Colonic mucosa (tissue), 4 donors: ENCODE results near the gene CD300E. TPM values are rescaled to one million over a fixed set of nuclear protein-coding genes. Genes with fewer than 3 reads are reported as not detected.

Experiments
- DNase-seq: peaks from one replicate; pipeline ENCODE4 v3.0.0-alpha.2; 2020
- H3K27ac ChIP-seq: fragments of 200-600 bp; one replicate; pipeline ENCODE4 v1.8.0; 2021
- H3K27me3 ChIP-seq: fragments of 200-600 bp; one replicate; pipeline ENCODE4 v1.8.0; 2021
- H3K36me3 ChIP-seq: fragments of 200-600 bp; one replicate; pipeline ENCODE4 v1.8.0; 2021
- H3K4me1 ChIP-seq: fragments of 200-600 bp; one replicate; pipeline ENCODE4 v1.8.0; 2021; ENCODE audit warnings: mild to moderate bottlenecking
- H3K4me3 ChIP-seq: fragments of 200-600 bp; one replicate; pipeline ENCODE4 v1.8.0; 2021
- H3K9ac ChIP-seq, 2 donors: one replicate each; pipeline ENCODE4 v1.7.0; 2013; ENCODE audit warnings: control low read depth in 2 of 2, low read depth in 2 of 2, low read length in 2 of 2
- H3K9me3 ChIP-seq: fragments of 200-600 bp; one replicate; pipeline ENCODE4 v1.8.0; 2021
- intact Hi-C: fragments of 100-400 bp; cut with DNase I; formaldehyde crosslinking; loops from one replicate; pipeline ENCODE4 v1.14.1; 2022
- total RNA-seq, 2 donors: library from RNA; stranded (reverse); fragmentation: NEBNext Ultra II Directional in 1 of 2; extraction: Animal tissue kit (Norgen Biotek cat#: 25700) in 1 of 2; gene quantifications; one replicate each; pipeline ENCODE4 v1.2.1, GENCODE V29; 2021
- TF ChIP-seq, protein P1 (sequence below): fragments of 200-600 bp; IDR thresholded peaks from one replicate; pipeline ENCODE4 v1.8.0; 2022; ENCODE audit warnings: antibody characterized with exemption, mild to moderate bottlenecking
- donor health status: healthy.
- donor health status: DM: no; HTN: no; CAD: no.
- donor health status: DM: no; HTN: no; CAD: no.

CD300E gene
- total RNA-seq, 2 donors from 2014 or later, result 1.2 TPM; not detected in 1

DNA sequence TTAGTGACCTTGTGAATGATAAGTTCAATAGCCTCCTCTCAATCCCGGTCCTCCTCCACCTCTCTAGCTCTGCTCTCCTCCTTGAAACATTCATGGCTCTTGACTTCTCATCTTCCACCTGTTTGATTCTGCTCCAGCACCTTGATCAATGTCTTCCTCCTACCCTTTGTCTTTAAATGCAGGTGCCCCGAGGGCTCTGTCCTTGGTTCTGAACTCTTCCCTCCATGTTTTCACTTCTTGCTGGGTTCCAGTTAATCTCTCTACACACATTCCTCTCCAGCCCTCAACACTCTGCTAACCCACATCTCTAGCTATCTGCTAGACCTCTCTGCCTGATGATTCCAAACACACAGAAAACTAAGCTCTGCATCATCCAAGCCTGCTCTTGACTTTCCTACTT is 13.4 kb downstream of the CD300E start:
- Histone ChIP-seq H3K4me1 (no peaks in the 10 kb centered on the region), H3K9ac (no peak overlapping the region), H3K4me3 (no peak overlapping the region), H3K9me3 (no peaks in the 10 kb centered on the region), H3K27ac (no peak overlapping the region), H3K36me3 (no peaks in the 10 kb centered on the region), H3K27me3 (no peaks in the 10 kb centered on the region)
- TF ChIP-seq, protein P1, sequence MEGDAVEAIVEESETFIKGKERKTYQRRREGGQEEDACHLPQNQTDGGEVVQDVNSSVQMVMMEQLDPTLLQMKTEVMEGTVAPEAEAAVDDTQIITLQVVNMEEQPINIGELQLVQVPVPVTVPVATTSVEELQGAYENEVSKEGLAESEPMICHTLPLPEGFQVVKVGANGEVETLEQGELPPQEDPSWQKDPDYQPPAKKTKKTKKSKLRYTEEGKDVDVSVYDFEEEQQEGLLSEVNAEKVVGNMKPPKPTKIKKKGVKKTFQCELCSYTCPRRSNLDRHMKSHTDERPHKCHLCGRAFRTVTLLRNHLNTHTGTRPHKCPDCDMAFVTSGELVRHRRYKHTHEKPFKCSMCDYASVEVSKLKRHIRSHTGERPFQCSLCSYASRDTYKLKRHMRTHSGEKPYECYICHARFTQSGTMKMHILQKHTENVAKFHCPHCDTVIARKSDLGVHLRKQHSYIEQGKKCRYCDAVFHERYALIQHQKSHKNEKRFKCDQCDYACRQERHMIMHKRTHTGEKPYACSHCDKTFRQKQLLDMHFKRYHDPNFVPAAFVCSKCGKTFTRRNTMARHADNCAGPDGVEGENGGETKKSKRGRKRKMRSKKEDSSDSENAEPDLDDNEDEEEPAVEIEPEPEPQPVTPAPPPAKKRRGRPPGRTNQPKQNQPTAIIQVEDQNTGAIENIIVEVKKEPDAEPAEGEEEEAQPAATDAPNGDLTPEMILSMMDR, result no peak
- intact Hi-C loops, result no loop called here
- no peak for DNase-seq

DNA sequence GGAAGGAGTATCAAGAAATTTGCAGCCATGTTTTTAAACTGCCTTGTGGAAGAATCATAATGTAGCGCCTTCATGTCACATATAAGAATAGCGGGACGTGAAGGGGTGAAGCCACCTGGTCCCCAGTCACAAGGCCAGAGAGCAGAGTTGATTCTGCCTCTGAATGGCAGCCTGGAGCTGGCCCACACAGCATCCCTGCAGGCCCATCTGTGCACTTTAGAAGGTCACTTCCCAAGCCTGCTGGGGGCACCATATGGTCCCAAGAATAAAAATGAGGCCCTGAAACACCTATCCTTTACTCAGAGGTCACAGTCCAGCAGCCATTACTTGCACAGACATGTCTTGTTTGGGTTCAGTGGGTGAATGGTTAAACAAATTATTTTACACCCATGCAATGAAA is 15.0 kb downstream of the CD300E start:
- H3K4me3 ChIP-seq, result no peak overlapping the region
- no peaks in the 10 kb centered on the region for H3K27me3 ChIP-seq
- DNase-seq, result no peak
- no peaks in the 10 kb centered on the region for H3K36me3 ChIP-seq
- H3K27ac ChIP-seq, result no peak overlapping the region
- H3K9me3 ChIP-seq, result no peaks in the 10 kb centered on the region
- intact Hi-C loops, result loop anchor here (5.0 kb wide), 1 partner anchor 41 kb away; the partner anchor contains the start of gene CD300H
- no peaks in the 10 kb centered on the region for H3K4me1 ChIP-seq
- no peak overlapping the region for H3K9ac ChIP-seq
- TF ChIP-seq, protein P1, result no peak

DNA sequence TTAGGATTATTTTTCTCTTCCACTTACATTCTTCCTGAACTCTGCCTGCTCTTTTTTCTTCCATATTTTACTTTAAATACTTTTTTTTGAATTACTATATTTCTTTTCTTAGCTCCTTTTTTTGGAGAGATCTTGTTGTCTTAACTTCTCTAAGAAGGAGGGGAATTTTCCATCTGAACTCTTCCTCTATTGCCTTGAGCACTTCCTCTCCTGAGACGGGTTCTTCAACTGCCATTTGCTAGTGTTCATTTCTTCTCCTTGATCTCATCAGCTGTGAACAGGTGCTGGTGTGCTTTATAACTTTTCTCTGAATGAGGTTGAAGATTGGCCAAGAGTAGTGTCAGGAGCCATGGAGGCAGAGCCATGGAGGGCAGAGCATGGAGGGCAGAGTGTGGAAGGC is 16.3 kb downstream of the CD300E start:
- no peaks in the 10 kb centered on the region for H3K9me3 ChIP-seq
- no peak overlapping the region for H3K27ac ChIP-seq
- intact Hi-C loops, result loop anchor here (5.0 kb wide), 1 partner anchor 40 kb away; the partner anchor contains the start of gene CD300H
- TF ChIP-seq, protein P1, result no peak
- H3K4me3 ChIP-seq, result no peak overlapping the region
- no peak overlapping the region for H3K9ac ChIP-seq
- H3K27me3 ChIP-seq, result no peaks in the 10 kb centered on the region
- H3K36me3 ChIP-seq, result no peaks in the 10 kb centered on the region
- H3K4me1 ChIP-seq, result no peaks in the 10 kb centered on the region
- DNase-seq, result no peak

DNA sequence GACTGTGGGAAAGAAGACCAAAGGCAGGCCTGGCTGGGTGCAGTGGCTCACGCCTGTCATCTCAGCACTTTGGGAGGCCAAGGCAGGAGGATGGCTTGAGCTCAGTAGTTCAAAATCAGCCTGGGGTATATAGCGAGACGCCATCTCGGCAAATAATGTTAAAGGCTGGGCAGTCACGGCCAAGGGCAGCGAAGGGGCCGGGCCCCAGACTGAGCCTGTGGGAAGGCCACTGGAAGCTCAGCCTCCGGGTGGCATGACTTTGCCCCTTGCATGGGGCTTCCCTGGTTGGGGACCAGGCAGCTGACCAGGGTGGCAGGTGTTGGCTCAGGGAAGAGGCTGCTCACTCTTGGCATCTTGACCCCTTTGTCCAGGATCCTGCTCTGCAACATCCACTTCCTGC is 17.5 kb downstream of the CD300E start:
- no peak for DNase-seq
- Histone ChIP-seq H3K9me3 (no peaks in the 10 kb centered on the region), H3K27me3 (no peaks in the 10 kb centered on the region), H3K4me3 (no peak overlapping the region), H3K4me1 (no peaks in the 10 kb centered on the region), H3K9ac (no peak overlapping the region), H3K27ac (no peak overlapping the region), H3K36me3 (no peaks in the 10 kb centered on the region)
- intact Hi-C loops, result loop anchor here (5.0 kb wide), 1 partner anchor 39 kb away; the partner anchor contains the start of gene CD300H
- TF ChIP-seq, protein P1, result no peak

DNA sequence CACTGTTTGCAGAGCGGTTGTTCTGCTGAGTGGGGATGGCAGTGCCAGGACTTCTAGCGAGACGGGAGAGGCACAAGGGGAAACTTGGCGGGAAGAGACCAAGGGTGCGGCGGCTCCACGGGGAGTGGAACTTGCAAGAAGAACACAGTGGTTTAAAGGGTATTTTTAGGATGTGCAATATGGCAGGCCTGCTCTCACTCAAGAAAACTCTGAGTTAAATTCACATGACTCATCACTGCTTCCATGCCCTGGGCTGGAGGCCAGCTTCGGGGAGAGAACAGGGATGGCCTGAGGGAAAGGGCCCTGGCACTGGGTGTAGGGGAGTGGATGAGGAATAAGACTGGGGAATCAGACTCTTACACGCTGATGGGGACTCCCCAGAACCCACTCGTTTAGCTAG is 18.2 kb downstream of the CD300E start:
- Histone ChIP-seq H3K27ac (no peak overlapping the region), H3K36me3 (no peaks in the 10 kb centered on the region), H3K9me3 (no peaks in the 10 kb centered on the region), H3K4me3 (no peak overlapping the region), H3K4me1 (no peaks in the 10 kb centered on the region), H3K27me3 (no peaks in the 10 kb centered on the region), H3K9ac (no peak overlapping the region)
- TF ChIP-seq, protein P1, result no peak
- intact Hi-C loops, result loop anchor here (5.0 kb wide), 1 partner anchor 38 kb away; the partner anchor contains the start of gene CD300H
- no peak for DNase-seq
